GM19099 (cell line): Measurements from ENCODE around the gene KCNK1.

Source experiments
- POLR2A ChIP-seq: IDR thresholded peaks from 3 replicates; pipeline ENCODE4 v1.6.1; 2011; ENCODE audit warnings: low read depth; ENCODE audit not compliant: insufficient read length; ENCODE audit errors: extremely low read depth

KCNK1 gene

GRCh38 chr1:233621923-233622322, 8.0 kb downstream of the KCNK1 start:
- no peak for TF ChIP-seq POLR2A

- TF ChIP-seq POLR2A = no peak
These were observed 10.4 kb downstream of the KCNK1 start for GRCh38 chr1:233624289-233624688.

GRCh38 chr1:233625087-233625486, 11.2 kb downstream of the KCNK1 start:
- no peak for TF ChIP-seq POLR2A

DNA sequence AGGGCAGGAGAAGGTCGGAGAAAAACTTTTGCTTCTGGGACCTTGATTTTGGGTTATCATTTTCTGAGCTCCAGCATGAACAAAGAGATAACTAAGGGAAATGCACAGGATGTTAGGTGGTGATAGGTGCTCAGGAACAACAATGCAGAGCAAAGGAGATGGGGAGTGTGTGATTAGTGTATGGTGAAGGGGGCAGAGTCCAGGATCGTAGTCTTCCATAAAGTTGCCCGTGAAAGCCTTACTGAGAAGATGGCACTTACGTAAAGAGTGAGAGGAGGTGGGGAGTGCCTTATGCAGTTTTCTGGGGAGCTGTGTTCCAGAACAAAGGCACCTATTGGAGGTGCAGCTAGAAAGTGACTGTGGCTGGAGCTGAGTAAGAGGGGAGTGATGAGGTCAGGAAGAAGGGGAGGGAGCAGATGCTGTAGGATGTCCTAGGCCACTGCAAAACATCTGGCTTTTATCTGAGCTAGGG, 11.6 kb downstream of the KCNK1 start:
- no peak for TF ChIP-seq POLR2A

DNA sequence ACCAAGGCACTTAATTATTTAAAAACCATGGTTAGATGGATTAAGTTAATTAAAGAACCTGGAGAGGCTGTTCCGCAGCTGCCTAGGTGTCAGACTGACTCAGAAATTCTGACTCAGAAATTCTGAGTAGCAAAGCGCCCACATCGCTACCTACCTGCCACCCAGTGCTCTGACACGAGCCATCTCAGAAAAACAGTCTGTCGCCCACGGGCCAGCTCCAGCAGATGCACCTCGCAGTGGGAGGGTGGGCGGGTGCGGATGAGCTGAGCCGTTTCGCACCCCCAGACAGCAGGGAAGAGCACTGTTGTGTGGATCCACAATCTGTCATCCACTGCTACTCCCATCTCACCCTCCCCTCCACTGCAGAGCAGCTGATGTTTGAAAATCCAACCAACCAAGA, 13.5 kb downstream of the KCNK1 start:
- no peak for TF ChIP-seq POLR2A

GRCh38 chr1:233627823-233628222, 13.9 kb downstream of the KCNK1 start:
- TF ChIP-seq POLR2A = no peak

GRCh38 chr1:233629305-233629935, 15.5 kb downstream of the KCNK1 start:
- TF ChIP-seq POLR2A = no peak

GRCh38 chr1:233631810-233632405, 18.0 kb downstream of the KCNK1 start:
- TF ChIP-seq POLR2A = no peak

DNA sequence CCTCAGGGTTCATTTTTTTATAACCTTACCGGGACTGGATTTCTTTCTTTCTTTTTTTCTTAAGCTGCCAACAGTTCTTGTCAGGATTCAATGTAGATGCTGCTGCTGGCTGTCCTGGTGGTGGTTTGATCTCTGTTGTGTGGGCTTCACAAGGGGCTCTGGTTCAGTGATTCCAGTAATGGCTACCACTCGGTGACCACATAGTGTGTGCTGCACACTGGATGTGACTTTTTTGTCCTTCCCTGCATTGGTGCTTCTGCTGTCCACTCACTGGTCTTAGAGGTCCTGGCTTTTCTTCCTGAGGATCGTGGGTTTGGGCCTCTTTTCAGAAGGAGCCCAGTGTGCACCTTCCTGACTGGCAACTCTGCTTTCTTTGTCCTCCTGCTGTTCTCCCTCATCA, 18.5 kb downstream of the KCNK1 start:
- TF ChIP-seq POLR2A = no peak

DNA sequence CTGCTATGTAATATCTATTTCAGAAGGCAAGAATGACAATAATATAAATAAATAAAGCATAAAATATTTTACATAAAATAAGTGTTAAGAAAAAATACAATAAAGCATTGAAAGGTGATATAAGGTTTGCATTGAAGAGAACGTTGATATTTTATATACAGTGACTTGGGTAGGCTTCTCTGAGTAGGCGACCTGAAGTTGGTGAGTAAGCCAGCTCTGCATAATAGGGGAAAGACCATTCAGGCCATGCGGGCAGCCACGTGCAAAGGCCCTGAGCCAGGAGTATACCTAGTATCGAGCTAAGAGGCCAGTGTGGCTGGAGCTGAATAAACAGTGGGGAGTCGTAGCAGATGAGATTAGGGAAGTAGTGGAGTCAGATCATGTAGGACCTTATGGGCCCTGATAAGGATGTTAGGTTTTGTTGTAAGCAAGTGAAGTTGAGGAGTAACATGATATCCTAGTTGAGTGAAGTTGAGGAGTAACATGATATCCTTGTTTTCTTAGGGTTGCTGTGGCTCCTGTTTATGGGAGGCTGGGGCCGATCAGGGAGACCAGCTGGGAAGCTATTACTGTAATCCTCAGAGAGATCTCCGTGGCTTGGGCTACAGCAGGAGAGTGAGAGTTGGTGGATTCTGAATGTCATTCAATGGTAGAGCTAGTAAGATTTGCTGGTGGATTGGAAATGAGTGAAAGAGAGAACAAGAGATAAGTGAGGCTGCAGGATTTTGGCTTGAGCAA, 22.0 kb downstream of the KCNK1 start:
- TF ChIP-seq POLR2A = no peak

DNA sequence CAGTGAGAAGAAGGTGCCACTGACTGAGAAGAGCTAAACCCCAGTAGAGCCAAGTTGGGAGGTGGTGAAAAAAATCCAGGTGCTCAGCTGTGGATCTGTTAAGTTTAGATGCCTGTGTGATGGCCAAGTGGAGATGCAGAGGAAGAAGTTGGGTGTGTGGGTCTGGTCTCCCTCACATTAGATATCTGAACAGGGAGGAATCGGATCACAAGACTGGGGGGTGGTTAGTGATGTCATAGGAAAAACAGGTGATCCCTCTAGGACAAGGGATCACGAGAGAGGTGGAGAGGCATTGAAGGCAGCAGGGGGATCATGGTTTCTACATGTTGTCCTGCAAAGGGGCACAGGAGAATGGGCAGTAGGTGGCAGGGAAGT, 22.6 kb downstream of the KCNK1 start:
- TF ChIP-seq POLR2A = no peak

GRCh38 chr1:233638513-233638912, 24.6 kb downstream of the KCNK1 start:
- TF ChIP-seq POLR2A = no peak

- no peak for TF ChIP-seq POLR2A
These were observed 25.7 kb downstream of the KCNK1 start for GRCh38 chr1:233639611-233640010.

DNA sequence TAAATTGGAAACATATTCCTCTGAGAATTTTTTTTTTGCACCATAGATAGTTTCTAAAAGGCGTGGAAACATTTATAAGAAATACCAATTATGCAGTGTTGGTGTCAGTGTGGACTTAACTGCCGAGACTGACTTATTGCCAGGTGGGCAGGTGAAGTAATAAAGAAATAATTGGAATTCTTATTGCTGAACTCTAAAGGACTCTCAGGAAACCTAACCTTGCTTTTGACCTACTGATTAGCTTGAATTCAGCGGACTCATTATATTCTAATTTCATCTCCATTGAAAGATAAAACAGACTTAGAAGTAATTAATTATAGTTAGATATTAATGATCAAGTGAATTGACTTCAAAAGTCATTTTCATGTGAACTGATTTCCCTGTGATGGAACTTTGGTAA, 26.3 kb downstream of the KCNK1 start:
- TF ChIP-seq POLR2A = no peak

GRCh38 chr1:233641029-233641428, 27.1 kb downstream of the KCNK1 start:
- TF ChIP-seq POLR2A = no peak

- TF ChIP-seq POLR2A = no peak
These were observed 33.2 kb downstream of the KCNK1 start for GRCh38 chr1:233647073-233647472.
